HUES48 (cell line): ENCODE measurements around the gene TRAIP.

Source experiments
- H3K27ac ChIP-seq: one replicate; pipeline ENCODE4 v1.7.0; 2013; ENCODE audit warnings: low read depth, low read length, inconsistent platforms
- H3K27me3 ChIP-seq: 2 replicates; pipeline ENCODE4 v1.6.1; 2013; ENCODE audit warnings: mild to moderate bottlenecking, low read length; ENCODE audit not compliant: control insufficient read depth, insufficient read depth
- H3K36me3 ChIP-seq: 2 replicates; pipeline ENCODE4 v1.6.1; 2013; ENCODE audit warnings: low read length; ENCODE audit not compliant: control insufficient read depth, insufficient read depth
- H3K4me1 ChIP-seq: 2 replicates; pipeline ENCODE4 v1.6.1; 2013; ENCODE audit warnings: mild to moderate bottlenecking, low read length; ENCODE audit not compliant: control insufficient read depth, insufficient read depth
- H3K4me3 ChIP-seq: 2 replicates; pipeline ENCODE4 v1.5.1; 2013; ENCODE audit warnings: mild to moderate bottlenecking, low read depth, low read length
- H3K9ac ChIP-seq: 2 replicates; pipeline ENCODE4 v1.6.1; 2013; ENCODE audit warnings: mild to moderate bottlenecking, low read depth, low read length, moderate library complexity
- H3K9me3 ChIP-seq: 2 replicates; pipeline ENCODE4 v1.6.1; 2013; ENCODE audit warnings: low read length; ENCODE audit not compliant: control insufficient read depth, insufficient read depth

Gene TRAIP

GRCh38 chr3:49813497-49814174 lies 42.7 kb downstream of the TRAIP start, which contains the start of gene UBA7:
TSS of gene UBA7 (minus strand) at chr3:49813953. CDS start at chr3:49813787, 166 bp downstream.
- no peak within 1 kb of the TSS for H3K4me3 ChIP-seq

GRCh38 chr3:49812916-49813496 lies 43.4 kb downstream of the TRAIP start:
- no peak overlapping the region for H3K27ac ChIP-seq
- no peaks in the 10 kb centered on the region for H3K27me3 ChIP-seq
- H3K4me3 ChIP-seq = no peak overlapping the region
- no peaks in the 10 kb centered on the region for H3K4me1 ChIP-seq
- no peaks in the 10 kb centered on the region for H3K36me3 ChIP-seq
- H3K9ac ChIP-seq = no peak overlapping the region
- no peaks in the 10 kb centered on the region for H3K9me3 ChIP-seq

More at GRCh38 chr3:49813497-49814174, 42.7 kb downstream of the TRAIP start, which contains the start of gene UBA7:
- Histone ChIP-seq H3K27me3 (no peaks in the 10 kb centered on the region), H3K36me3 (no peaks in the 10 kb centered on the region), H3K4me1 (no peaks in the 10 kb centered on the region), H3K27ac (no peak within 1 kb of the TSS), H3K9me3 (no peaks in the 10 kb centered on the region), H3K9ac (no peak within 1 kb of the TSS)

- H3K36me3 ChIP-seq = no peaks in the 10 kb centered on the region
- H3K9ac ChIP-seq = no peak overlapping the region
- peaks cover 14% of the 10 kb centered on the region for H3K4me1 ChIP-seq
- no peak overlapping the region for H3K27ac ChIP-seq
- peaks cover 20% of the 10 kb centered on the region for H3K27me3 ChIP-seq
- H3K9me3 ChIP-seq = no peaks in the 10 kb centered on the region
- H3K4me3 ChIP-seq = no peak overlapping the region
Measured at GRCh38 chr3:49807431-49808114, 48.8 kb downstream of the TRAIP start.

- Histone ChIP-seq H3K9ac (no peak overlapping the region), H3K27ac (no peak overlapping the region), H3K27me3 (peaks cover 24% of the 10 kb centered on the region), H3K4me1 (peaks cover 14% of the 10 kb centered on the region), H3K9me3 (no peaks in the 10 kb centered on the region), H3K36me3 (no peaks in the 10 kb centered on the region), H3K4me3 (no peak overlapping the region)
Measured at GRCh38 chr3:49806850-49807249, 49.5 kb downstream of the TRAIP start.

GRCh38 chr3:49805897-49806701 lies 50.3 kb downstream of the TRAIP start:
- Histone ChIP-seq H3K4me1 (peaks cover 14% of the 10 kb centered on the region), H3K9ac (peak overlapping the region; percentile 24; the same call in 1 of the 2 replicates), H3K27ac (no peak overlapping the region)

GRCh38 chr3:49805367-49805782 lies 51.0 kb downstream of the TRAIP start:
- Histone ChIP-seq H3K4me1 (peaks cover 14% of the 10 kb centered on the region), H3K9ac (no peak overlapping the region), H3K4me3 (no peak overlapping the region), H3K27ac (no peak overlapping the region), H3K9me3 (no peaks in the 10 kb centered on the region), H3K36me3 (no peaks in the 10 kb centered on the region), H3K27me3 (peaks cover 31% of the 10 kb centered on the region)

More at GRCh38 chr3:49805897-49806701, 50.3 kb downstream of the TRAIP start:
- H3K36me3 ChIP-seq = no peaks in the 10 kb centered on the region
- no peak overlapping the region for H3K4me3 ChIP-seq
- H3K27me3 ChIP-seq = peaks cover 31% of the 10 kb centered on the region
- H3K9me3 ChIP-seq = no peaks in the 10 kb centered on the region

- Histone ChIP-seq H3K27me3 (peaks cover 31% of the 10 kb centered on the region), H3K9me3 (no peaks in the 10 kb centered on the region), H3K36me3 (no peaks in the 10 kb centered on the region), H3K27ac (no peak overlapping the region), H3K9ac (no peak overlapping the region), H3K4me3 (no peak overlapping the region), H3K4me1 (peaks cover 14% of the 10 kb centered on the region)
Measured at GRCh38 chr3:49804141-49805041, 52.0 kb downstream of the TRAIP start.

- peaks cover 31% of the 10 kb centered on the region for H3K27me3 ChIP-seq
- H3K4me1 ChIP-seq = peaks cover 14% of the 10 kb centered on the region
- H3K9me3 ChIP-seq = no peaks in the 10 kb centered on the region
- peak overlapping the region; percentile 95 for H3K4me3 ChIP-seq
- H3K9ac ChIP-seq = no peak overlapping the region
- H3K27ac ChIP-seq = no peak overlapping the region
- no peaks in the 10 kb centered on the region for H3K36me3 ChIP-seq
Measured at GRCh38 chr3:49803465-49804140, 52.8 kb downstream of the TRAIP start.

GRCh38 chr3:49802719-49803464 lies 53.5 kb downstream of the TRAIP start, which contains the start of gene INKA1:
TSS of gene INKA1 (plus strand) at chr3:49803261. CDS start at chr3:49803393, 132 bp downstream.
- Histone ChIP-seq H3K4me3 (peak within 1 kb of the TSS; percentile 95), H3K4me1 (peaks cover 14% of the 10 kb centered on the region), H3K36me3 (no peaks in the 10 kb centered on the region), H3K27ac (no peak within 1 kb of the TSS), H3K9me3 (no peaks in the 10 kb centered on the region), H3K9ac (no peak within 1 kb of the TSS), H3K27me3 (peaks cover 31% of the 10 kb centered on the region)
